NB4 (cell line): ENCODE measurements around the gene PGLYRP4.
"Not testable (repeated sequence)": the region's sequence is repeated elsewhere in the genome, so short reads cannot be mapped to it uniquely, and the experiment has no call there.

Source experiments
- DNase-seq: peaks from one replicate; pipeline ENCODE4 v3.0.0; 2010; ENCODE audit warnings: low read depth
- H3K4me3 ChIP-seq: one replicate; pipeline ENCODE4 v1.5.1; 2011; ENCODE audit warnings: mild to moderate bottlenecking, low read depth, low read length, moderate library complexity
- MYC ChIP-seq: IDR thresholded peaks from 2 replicates; pipeline ENCODE4 v1.6.1; 2011; ENCODE audit warnings: low read depth, low read length
- POLR2A ChIP-seq: IDR thresholded peaks from 2 replicates; pipeline ENCODE4 v1.6.1; 2011; ENCODE audit warnings: mild to moderate bottlenecking; ENCODE audit not compliant: insufficient read length; ENCODE audit errors: extremely low read depth
- TF ChIP-seq, protein P1 (sequence below): IDR thresholded peaks from 2 replicates; pipeline ENCODE4 v1.6.1; 2011; ENCODE audit warnings: low read depth, low read length
- TF ChIP-seq, protein P2 (sequence below): IDR thresholded peaks from one replicate; pipeline ENCODE4 v1.5.1; 2012; ENCODE audit warnings: low read depth, low read length

PGLYRP4 gene

DNA sequence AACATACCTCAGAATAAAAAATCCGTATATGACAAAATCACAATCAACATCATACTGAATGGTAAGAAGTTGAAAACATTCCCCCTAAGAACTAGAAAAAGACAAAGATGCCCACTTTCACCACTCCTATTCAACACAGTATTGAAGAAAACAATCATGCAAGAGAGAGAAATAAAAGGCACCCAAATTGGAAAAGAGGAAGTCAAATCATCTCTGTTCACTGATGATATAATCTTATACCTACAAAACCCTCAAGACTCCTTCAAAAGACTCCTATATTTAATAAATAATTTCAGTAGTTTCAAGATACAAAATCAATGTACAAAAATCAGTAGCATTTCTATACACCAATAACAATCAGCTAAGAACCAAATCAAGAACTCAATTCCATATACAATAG lies 14.7 kb downstream of the PGLYRP4 start:
- H3K4me3 ChIP-seq = no peak overlapping the region
- no peak for DNase-seq
- TF ChIP-seq, protein P1, sequence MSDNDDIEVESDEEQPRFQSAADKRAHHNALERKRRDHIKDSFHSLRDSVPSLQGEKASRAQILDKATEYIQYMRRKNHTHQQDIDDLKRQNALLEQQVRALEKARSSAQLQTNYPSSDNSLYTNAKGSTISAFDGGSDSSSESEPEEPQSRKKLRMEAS = no peak
- no peak for TF ChIP-seq POLR2A
- TF ChIP-seq MYC = no peak
- TF ChIP-seq, protein P2, sequence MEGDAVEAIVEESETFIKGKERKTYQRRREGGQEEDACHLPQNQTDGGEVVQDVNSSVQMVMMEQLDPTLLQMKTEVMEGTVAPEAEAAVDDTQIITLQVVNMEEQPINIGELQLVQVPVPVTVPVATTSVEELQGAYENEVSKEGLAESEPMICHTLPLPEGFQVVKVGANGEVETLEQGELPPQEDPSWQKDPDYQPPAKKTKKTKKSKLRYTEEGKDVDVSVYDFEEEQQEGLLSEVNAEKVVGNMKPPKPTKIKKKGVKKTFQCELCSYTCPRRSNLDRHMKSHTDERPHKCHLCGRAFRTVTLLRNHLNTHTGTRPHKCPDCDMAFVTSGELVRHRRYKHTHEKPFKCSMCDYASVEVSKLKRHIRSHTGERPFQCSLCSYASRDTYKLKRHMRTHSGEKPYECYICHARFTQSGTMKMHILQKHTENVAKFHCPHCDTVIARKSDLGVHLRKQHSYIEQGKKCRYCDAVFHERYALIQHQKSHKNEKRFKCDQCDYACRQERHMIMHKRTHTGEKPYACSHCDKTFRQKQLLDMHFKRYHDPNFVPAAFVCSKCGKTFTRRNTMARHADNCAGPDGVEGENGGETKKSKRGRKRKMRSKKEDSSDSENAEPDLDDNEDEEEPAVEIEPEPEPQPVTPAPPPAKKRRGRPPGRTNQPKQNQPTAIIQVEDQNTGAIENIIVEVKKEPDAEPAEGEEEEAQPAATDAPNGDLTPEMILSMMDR = no peak

DNA sequence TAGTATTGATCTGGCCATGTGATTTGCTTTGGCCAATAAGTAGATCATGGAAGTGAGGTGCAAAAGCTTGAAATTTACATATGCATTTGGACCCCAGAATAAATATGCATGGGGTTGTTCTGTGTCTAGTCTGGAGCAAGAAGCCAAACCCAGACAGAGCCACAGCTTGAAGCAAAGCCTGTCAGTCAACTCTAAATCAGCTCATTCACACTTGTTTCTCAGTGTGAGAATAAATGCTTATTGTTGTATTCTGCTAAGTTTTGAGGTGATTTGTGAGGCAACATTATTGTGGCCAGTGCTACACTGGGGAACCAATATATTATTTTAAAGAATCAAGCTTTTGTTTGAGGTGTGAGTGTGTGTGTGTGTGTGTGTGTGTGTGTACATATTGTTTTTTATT lies 23.7 kb downstream of the PGLYRP4 start:
- H3K4me3 ChIP-seq = no peak overlapping the region
- no peak for DNase-seq
- TF ChIP-seq, protein P2 = no peak
- TF ChIP-seq POLR2A (no peak), MYC (no peak)
- TF ChIP-seq, protein P1 = no peak

DNA sequence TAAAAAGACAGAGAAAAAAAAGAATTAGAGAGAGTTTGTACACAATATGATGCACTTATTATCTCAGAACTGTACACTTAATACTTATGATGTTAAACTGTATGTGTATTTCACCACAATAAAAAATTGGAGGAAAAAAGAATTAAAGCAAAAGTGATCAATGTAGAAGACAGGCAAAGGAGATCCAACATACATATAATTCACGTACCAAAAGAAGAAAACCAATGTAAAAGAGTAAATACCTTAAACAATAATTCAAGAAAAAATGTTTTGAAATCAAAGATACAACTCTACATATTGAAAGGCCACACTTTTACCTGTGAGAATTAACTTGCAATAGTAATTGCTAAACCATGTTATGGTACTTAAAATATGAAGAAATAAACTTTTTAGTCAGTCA lies 26.1 kb downstream of the PGLYRP4 start:
- DNase-seq = no peak
- TF ChIP-seq, protein P1 = no peak
- TF ChIP-seq POLR2A (no peak), MYC (no peak)
- TF ChIP-seq, protein P2 = no peak
- H3K4me3 ChIP-seq = no peak overlapping the region

DNA sequence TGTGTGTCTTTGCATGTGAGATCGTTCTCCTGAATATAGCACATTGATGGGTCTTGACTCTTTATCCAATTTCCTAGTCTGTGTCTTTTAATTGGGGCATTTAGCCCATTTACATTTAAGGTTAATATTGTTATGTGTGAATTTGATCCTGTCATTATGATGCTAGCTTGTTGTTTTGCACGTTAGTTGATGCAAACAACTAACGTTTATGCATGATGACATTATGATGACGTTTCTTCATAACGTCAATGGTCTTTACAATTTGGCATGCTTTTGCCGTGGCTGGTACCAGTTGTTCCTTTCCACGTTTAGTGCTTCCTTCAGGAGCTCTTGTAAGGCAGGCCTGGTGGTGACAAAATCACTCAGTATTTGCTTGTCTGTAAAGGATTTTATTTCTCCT lies 30.5 kb downstream of the PGLYRP4 start:
- not testable (repeated sequence) for DNase-seq, H3K4me3 ChIP-seq

DNA sequence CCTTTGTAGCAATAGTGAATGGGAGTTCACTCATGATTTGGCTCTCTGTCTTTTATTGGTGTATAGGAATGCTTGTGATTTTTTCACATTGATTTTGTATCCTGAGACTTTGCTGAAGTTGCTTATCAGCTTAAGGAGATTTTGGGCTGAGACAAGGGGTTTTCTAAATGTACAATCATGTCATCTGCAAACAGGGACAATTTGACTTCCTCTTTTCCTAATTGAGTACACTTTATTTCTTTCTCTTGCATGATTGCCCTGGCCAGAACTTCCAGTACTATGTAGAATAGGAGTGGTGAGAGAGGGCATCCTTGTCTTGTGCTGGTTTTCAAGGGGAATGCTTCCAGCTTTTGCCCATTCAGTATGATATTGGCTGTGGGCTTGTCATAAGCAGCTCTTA lies 32.6 kb downstream of the PGLYRP4 start:
- not testable (repeated sequence) for DNase-seq

DNA sequence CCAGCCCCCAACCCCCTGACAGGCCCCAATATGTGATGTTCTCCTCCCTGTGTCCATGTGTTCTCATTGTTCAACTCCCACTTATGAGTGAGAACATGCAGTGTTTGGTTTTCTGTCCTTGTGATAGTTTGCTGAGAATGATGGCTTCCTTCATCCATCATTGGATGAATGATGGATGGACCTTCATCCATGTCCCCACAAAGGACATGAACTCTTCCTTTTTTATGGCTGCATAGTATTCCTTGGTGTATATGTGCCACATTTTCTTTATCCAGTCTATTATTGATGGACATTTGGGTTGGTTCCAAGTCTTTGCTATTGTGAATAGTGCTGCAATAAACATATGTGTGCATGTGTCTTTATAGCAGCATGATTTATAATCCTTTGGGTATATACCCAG lies 34.3 kb downstream of the PGLYRP4 start:
- not testable (repeated sequence) for DNase-seq, H3K4me3 ChIP-seq

More for the DNA sequence above, 32.6 kb downstream of the PGLYRP4 start:
- H3K4me3 ChIP-seq = not testable (repeated sequence)

DNA sequence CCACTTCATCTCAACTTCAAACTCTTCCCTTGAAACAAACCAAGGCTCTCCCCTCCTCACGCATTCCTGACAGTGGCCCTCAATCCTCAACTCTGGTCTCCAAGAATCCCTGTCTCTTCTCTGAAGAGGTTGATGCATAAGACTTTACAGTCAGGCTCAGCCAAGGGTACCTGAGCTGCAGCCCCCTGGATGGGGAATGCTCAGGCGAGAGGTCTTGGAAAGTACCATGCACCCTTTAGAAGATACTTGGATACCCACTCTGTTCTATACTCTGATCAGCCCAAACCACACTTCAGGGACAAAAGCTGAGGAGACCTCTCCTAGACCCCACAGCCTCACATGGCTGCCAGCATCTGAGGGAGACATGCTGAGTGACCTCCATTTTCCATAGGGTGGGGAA lies 35.4 kb downstream of the PGLYRP4 start:
- TF ChIP-seq, protein P1 = no peak
- TF ChIP-seq, protein P2 = no peak
- TF ChIP-seq POLR2A (no peak), MYC (no peak)
- no peak for DNase-seq

More for the DNA sequence above, 35.4 kb downstream of the PGLYRP4 start:
- H3K4me3 ChIP-seq = no peak overlapping the region
